Measurements from ENCODE around the gene FAM171A1.
"Not testable (repeated sequence)": the region's sequence is repeated elsewhere in the genome, so short reads cannot be mapped to it uniquely, and the experiment has no call there.

FAM171A1 gene

DNA sequence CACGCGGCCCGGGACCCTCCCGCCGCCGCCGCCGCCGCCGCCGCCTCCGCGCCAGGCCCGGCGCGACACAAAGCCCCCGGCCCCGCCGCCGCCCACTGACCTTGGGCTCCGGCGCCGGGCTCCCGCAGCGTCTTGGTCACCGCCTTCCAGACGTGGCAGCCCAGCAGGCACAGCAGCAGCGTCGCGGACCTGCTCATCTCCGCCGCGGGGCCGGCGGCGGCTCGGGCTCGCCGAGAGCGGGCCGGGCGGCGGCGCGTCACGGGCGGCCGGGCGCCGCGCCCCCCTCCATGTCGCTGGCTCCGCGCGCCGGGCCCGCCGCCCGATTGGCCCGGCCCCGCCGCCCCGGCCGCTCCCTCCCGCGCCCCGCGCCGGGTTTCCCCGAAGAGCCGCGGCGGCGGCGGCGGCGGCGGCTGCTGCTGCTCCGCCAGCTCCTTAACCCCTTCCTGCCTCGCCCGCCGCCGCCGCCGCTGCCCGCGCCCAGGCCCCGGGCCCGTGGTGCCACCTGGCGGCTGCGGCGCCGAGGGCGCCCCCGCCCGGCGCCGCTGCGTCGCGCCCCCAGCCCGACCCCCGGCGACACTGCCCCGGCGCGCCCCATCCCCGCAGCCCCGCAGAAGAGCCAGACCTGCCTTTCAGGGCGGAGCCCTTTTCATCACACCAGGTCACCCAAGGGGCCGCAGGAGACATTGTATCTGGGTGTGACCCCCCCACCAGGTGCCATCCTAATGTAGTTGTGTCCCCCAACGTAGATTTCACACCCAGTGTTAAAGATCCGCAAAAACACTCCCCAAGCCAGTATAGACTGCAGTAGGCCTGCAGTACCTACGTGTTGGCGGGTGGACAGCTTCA lies at the start of gene FAM171A1:
TSS of gene FAM171A1 (minus strand) at position 434 of the 846 bp plus-strand sequence. CDS start at position 197, 237 bp downstream.
- peak within 1 kb of the TSS; percentile 57 for H3K4me3 ChIP-seq (ENCODE audit: low read depth, low read length)
- TF ChIP-seq, protein P1, sequence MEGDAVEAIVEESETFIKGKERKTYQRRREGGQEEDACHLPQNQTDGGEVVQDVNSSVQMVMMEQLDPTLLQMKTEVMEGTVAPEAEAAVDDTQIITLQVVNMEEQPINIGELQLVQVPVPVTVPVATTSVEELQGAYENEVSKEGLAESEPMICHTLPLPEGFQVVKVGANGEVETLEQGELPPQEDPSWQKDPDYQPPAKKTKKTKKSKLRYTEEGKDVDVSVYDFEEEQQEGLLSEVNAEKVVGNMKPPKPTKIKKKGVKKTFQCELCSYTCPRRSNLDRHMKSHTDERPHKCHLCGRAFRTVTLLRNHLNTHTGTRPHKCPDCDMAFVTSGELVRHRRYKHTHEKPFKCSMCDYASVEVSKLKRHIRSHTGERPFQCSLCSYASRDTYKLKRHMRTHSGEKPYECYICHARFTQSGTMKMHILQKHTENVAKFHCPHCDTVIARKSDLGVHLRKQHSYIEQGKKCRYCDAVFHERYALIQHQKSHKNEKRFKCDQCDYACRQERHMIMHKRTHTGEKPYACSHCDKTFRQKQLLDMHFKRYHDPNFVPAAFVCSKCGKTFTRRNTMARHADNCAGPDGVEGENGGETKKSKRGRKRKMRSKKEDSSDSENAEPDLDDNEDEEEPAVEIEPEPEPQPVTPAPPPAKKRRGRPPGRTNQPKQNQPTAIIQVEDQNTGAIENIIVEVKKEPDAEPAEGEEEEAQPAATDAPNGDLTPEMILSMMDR (IDR thresholded peaks at IDR 0.05; ENCODE audit: control insufficient read depth, extremely low read depth, insufficient read depth): peak; percentile 74
- DNase-seq (ENCODE audit: low read depth): no peak

DNA sequence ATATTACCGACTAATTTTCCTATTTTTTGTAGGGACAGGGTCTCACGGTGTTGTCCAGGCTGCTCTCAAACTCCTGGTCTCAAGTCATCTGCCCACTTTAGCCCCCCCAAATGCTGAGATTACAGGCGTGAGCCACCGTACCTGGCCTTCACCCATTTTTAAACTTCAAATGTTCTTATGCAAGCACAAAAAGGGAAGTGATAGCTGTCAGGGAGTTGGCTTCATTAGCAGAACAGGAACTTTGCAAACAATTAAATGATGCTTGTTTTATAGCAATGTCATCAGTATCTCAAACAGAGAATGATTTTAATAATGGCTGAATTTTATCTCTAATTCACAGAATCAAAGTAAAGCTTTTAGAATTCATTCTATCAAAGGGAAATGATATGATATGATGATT lies 49.8 kb upstream of the FAM171A1 start:
- TF ChIP-seq, protein P1 (IDR thresholded peaks at IDR 0.05; ENCODE audit: control insufficient read depth, extremely low read depth, insufficient read depth): no peak
- no peak for DNase-seq (ENCODE audit: low read depth)
- no peak overlapping the region for H3K4me3 ChIP-seq (ENCODE audit: low read depth, low read length)

GRCh38 chr10:15419279-15419874 lies 48.3 kb upstream of the FAM171A1 start:
- H3K4me3 ChIP-seq (ENCODE audit: low read depth, low read length): no peak overlapping the region
- TF ChIP-seq, protein P1 (IDR thresholded peaks at IDR 0.05; ENCODE audit: control insufficient read depth, extremely low read depth, insufficient read depth): peak; percentile 74
- peak; percentile 13 for DNase-seq (ENCODE audit: low read depth)

DNA sequence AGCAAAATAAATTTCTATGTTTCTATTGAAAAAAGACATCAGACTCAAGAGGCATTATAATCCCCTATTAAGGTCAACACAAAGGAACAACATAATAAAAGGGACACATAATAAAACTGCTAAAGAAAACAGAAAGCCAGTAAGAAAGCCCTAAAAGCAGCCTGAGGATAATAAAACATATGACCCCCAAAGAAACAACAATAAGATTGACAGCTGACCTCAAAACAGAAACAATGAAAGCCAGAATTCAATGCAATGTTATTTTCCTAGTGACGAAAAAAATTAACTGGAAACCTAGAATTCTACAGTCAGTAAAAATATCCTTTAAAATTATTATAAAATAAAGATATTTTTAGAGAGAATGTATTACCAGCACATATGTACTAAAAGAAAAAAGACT lies 44.9 kb upstream of the FAM171A1 start:
- no peak overlapping the region for H3K4me3 ChIP-seq (ENCODE audit: low read depth, low read length)
- TF ChIP-seq, protein P1 (IDR thresholded peaks at IDR 0.05; ENCODE audit: control insufficient read depth, extremely low read depth, insufficient read depth): no peak
- no peak for DNase-seq (ENCODE audit: low read depth)

- TF ChIP-seq, protein P1 (IDR thresholded peaks at IDR 0.05; ENCODE audit: control insufficient read depth, extremely low read depth, insufficient read depth): no peak
- DNase-seq (ENCODE audit: low read depth): no peak
- H3K4me3 ChIP-seq (ENCODE audit: low read depth, low read length): no peak overlapping the region
These were observed 39.9 kb upstream of the FAM171A1 start for GRCh38 chr10:15411010-15411409.

- not testable (repeated sequence) for H3K4me3 ChIP-seq (ENCODE audit: low read depth, low read length)
These were observed 38.3 kb upstream of the FAM171A1 start for GRCh38 chr10:15409350-15409749.

DNA sequence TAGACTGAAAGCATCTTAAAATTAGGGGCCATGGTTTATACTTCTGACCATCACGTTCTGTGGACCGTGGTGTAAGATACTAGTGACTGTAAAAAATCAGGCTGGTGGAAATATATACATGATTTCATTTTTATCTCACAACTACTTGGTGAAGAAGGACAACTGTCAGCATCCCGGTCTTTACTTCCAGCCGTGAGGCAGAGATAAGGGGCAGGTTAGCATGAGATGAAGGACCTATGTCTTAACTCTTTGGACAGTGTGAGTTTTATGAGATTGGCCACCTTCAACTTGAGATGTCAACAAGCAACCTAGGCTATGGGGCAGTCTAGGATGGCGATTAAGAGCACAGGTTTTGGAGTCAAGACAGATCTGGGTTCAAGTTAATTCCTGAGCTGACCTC lies 37.5 kb upstream of the FAM171A1 start:
- H3K4me3 ChIP-seq (ENCODE audit: low read depth, low read length): no peak overlapping the region
- TF ChIP-seq, protein P1 (IDR thresholded peaks at IDR 0.05; ENCODE audit: control insufficient read depth, extremely low read depth, insufficient read depth): no peak
- DNase-seq (ENCODE audit: low read depth): no peak

More at GRCh38 chr10:15409350-15409749, 38.3 kb upstream of the FAM171A1 start:
- not testable (repeated sequence) for DNase-seq (ENCODE audit: low read depth)
